NT2/D1 (cell line): ENCODE data around the gene CASP9.
A peak's percentile ranks its signal among the peaks of the same experiment; 100 is the strongest.
"Not testable (repeated sequence)": the region's sequence is repeated elsewhere in the genome, so short reads cannot be mapped to it uniquely, and the experiment has no call there.

Experiments
- DNase-seq: peaks from one replicate; pipeline ENCODE4 v3.0.0-alpha.2; 2011; ENCODE audit warnings: low read depth, low spot score
- H3K27me3 ChIP-seq: 2 replicates; pipeline ENCODE4 v1.6.0; 2011; ENCODE audit warnings: mild to moderate bottlenecking; ENCODE audit not compliant: insufficient read length, insufficient read depth
- H3K36me3 ChIP-seq: 2 replicates; pipeline ENCODE4 v1.6.1; 2011; ENCODE audit warnings: mild to moderate bottlenecking, low read length, mixed read lengths; ENCODE audit not compliant: insufficient read depth, insufficient read length
- H3K4me1 ChIP-seq: 2 replicates; pipeline ENCODE4 v1.5.1; 2011; ENCODE audit not compliant: insufficient read depth, insufficient read length
- H3K4me3 ChIP-seq: 2 replicates; pipeline ENCODE4 v1.5.1; 2011; ENCODE audit warnings: low read depth; ENCODE audit not compliant: insufficient read length
- H3K9ac ChIP-seq: 2 replicates; pipeline ENCODE4 v1.6.0; 2011; ENCODE audit warnings: low read depth; ENCODE audit not compliant: insufficient read length
- H3K9me3 ChIP-seq: 2 replicates; pipeline ENCODE4 v1.5.1; 2011; ENCODE audit warnings: mild to moderate bottlenecking, low read length; ENCODE audit not compliant: insufficient read depth
- SUZ12 ChIP-seq: IDR thresholded peaks from 2 replicates; pipeline ENCODE4 v1.6.1; 2011; ENCODE audit not compliant: insufficient read length, insufficient read depth; ENCODE audit errors: extremely low read depth
- YY1 ChIP-seq: IDR thresholded peaks from 2 replicates; pipeline ENCODE4 v1.6.1; 2011; ENCODE audit not compliant: insufficient read length, insufficient read depth
- ZNF274 ChIP-seq: IDR thresholded peaks from 2 replicates; pipeline ENCODE4 v1.6.1; 2011; ENCODE audit warnings: mild to moderate bottlenecking, low read depth, low read length

Gene CASP9

DNA sequence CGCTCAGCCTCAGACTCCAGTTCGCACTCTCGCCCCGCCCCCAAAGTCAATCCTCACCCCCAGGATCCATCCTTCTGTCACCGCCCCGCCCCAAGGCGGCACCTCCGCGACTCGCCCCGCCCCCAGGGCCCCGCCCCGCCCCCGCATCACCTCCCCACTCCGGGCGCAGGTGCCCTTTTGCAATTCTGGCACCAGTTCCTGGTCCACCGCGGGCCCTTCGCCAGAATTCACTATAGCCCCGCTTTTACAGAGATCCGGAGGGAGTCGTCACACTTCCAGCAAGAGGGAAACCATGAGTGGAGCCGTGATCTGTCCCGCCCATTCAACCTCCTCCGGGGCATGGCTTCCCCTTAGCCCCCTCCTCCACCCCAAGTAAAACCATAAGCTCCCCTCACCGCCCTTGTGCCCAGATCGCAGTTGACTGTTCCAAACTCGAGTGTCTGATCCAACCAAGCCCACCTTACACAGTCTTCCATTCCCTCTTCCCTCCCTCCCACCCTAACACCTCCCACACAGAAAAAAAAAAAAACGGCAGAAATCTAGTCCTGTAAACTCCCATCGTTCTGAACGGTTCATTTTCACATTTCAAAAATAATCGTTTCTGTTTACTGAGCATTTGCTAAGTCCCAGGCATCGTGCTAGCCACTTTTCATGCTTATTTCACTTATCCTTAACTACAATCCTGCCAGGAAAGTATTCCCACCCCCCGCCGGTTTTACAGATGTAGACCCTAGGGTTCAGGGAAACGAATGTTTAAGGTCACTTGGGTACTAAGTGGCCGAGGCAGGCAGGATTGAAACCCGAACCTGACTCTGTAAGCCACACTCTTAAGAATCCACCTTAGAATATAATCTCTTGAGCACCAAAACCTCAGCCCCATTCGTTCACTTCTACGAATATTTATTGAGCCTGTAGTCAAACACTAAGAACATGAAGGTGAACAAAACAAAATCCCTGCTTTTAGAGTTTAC is 1.3 kb upstream of the CASP9 start:
- Histone ChIP-seq H3K9ac (peak overlapping the region; percentile 42), H3K4me3 (peak overlapping the region; percentile 53), H3K36me3 (peaks cover 12% of the 10 kb centered on the region), H3K9me3 (no peaks in the 10 kb centered on the region), H3K27me3 (no peaks in the 10 kb centered on the region), H3K4me1 (no peaks in the 10 kb centered on the region)
- no peak for TF ChIP-seq SUZ12
- no peak for DNase-seq

DNA sequence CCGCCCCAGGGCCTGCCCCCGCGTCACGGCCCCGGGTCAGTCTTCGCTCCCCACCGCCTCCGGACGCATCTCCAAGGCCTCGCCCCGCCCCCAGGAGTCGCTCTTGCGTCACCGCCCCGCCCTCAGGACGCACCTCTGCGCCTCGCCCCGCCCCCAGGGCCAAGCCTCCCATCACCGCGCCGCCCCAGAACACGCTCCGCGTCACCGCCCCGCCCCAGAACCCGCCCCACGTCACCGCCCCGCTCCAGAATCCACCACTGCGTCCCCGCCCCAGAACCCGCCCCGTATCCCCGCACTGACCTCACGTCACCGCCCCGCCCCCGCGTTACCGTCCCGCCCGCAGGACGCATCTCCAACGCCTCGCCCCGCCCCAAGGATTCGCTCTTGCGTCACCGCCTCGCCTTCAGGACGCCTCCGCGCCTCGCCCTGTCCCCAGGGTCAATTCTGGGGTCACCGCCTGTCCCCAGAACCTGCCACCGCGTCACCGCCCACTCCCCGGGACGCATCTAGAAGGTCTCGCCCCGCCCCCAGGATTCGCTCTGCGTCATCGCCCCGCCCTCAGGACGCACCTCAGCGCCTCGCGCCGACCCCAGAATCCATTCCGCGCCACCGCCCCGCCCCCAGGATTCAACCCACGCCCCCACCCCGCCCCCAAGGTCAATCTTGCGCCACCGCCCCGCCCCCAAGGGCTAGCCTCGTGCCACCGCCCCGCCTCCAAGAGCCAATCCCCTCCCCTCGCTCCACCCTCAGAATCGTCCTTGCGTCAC is 451 bp upstream of the CASP9 start:
- no peaks in the 10 kb centered on the region for H3K27me3 ChIP-seq
- no peaks in the 10 kb centered on the region for H3K9me3 ChIP-seq
- peaks cover 6% of the 10 kb centered on the region for H3K36me3 ChIP-seq
- H3K4me1 ChIP-seq = no peaks in the 10 kb centered on the region
- peak; percentile 94 for DNase-seq
- no peak overlapping the region for H3K9ac ChIP-seq
- peak overlapping the region; percentile 57 for H3K4me3 ChIP-seq
- TF ChIP-seq SUZ12 (no peak), YY1 (no peak), ZNF274 (no peak)

DNA sequence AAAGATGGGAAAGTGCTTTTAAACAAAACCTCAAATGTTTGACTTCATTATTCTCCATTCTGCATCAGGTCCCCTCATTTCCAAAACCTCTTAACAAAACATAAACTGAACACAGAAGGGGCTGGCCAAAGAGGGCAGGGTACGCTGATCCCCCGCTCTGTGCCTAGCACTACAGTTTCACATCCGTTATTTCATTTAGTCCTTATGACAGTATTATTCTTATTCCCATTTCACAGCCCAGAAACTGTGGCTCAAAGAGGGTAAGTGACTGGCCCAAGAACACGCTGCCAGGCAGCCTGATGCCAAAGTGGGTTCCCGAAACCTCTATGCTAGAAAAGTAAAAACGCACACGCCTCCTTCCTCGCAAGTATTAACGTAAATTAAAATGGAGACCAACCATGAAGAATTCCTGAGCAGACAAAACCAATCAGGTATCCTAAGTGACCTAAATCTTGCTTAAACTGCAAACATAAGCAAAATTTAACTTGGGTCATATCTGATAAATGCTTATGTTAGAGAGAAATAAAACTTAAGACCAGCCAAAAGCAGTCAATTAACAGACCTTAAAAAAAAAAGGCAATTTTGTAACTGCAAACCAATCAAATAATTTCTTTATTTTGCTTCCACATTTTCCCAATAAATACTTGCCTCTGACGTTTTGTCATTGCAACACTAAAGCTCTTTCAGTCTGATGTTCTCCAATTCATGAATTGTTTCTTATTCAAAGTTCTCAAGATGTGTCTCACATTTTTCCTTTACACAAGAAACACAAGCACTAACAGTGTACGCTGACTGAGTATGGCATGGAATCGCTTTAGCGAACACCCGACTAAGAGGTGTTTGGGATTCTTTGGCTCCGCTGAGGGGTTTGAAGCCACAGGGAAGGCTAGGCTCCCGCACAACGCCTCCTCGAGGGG is 653 bp downstream of the CASP9 start:
- no peaks in the 10 kb centered on the region for H3K36me3 ChIP-seq
- H3K9ac ChIP-seq = peak overlapping the region; percentile 46
- no peaks in the 10 kb centered on the region for H3K9me3 ChIP-seq
- TF ChIP-seq SUZ12 (no peak), ZNF274 (no peak), YY1 (no peak)
- H3K4me1 ChIP-seq = no peaks in the 10 kb centered on the region
- peak overlapping the region; percentile 27 for H3K4me3 ChIP-seq
- DNase-seq = no peak
- H3K27me3 ChIP-seq = no peaks in the 10 kb centered on the region

DNA sequence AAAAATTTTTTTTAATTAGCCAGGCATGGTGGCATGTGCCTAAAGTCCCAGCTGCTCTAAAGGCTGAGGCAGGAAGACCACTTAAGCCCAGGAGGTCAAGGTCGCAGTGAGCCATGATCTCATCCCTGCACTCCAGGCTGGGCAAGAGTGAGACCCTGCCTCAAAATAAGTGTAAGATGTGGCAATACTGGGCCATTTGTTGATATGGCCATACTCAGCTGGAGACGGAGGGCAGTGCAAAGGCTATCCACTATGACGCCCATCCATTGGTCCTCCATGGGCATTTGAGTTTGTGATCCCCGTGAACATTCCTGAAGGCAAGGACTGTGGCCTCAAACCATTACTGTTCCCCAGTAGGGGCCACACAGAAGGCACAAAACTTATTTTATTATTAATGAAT is 1.5 kb downstream of the CASP9 start:
- Histone ChIP-seq H3K9ac (no peak overlapping the region), H3K4me1 (no peaks in the 10 kb centered on the region), H3K27me3 (no peaks in the 10 kb centered on the region), H3K9me3 (no peaks in the 10 kb centered on the region), H3K4me3 (no peak overlapping the region), H3K36me3 (no peaks in the 10 kb centered on the region)
- no peak for DNase-seq
- TF ChIP-seq ZNF274 = no peak
- no peak for TF ChIP-seq YY1

DNA sequence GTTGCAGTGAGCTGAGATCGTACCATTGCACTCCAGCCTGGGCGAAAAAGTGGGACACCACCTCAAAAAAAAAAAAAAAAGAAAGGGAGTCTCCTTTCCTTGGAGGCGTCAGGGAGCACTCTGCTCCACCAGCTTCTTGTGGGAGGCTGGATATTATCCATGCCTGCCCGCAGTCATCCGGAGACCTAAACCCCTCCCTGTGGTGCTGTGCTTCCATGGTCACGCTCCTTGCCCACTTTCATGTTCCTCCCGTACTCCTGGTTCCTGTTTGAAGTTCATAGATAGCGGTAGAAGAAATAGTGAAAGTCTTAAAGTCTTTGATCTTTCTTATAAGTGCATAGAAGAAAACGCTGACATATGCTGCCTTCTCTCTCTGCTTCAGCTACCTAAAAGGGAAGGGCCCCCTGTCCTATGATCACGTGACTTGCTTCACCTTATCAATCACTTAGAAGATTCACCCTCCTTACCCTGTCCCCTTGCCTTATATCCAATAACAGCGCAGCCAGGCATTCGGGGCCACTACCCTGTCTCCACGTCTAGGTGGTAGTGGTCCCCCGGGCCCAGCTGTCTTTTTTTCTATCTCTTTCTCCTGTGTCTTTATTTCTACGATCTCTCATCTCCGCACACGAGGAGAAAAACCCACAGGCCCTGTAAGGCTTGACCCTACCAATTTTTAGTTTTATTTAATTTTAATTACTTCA is 2.7 kb downstream of the CASP9 start:
- H3K36me3 ChIP-seq, DNase-seq, H3K27me3 ChIP-seq, H3K9me3 ChIP-seq, H3K4me3 ChIP-seq, H3K4me1 ChIP-seq, H3K9ac ChIP-seq: not testable (repeated sequence)

DNA sequence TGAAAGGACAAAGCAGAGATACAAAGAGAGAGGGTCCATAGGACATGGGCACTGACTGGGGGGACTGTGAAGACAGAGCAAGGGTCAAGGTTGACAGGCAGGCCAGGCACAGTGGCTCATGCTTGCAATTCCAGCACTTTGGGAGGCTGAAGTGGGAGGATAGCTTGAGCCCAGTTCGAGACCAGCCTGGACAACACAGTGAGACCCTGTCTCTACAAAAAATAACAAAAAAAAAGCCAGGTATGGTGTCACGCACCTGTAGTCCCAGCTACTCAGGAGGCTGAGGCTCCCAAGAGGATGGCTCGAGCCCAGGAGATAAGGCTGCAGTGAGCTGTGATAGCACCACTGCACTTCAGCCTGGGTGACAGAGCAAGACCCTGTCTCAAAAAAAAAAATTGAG is 4.4 kb downstream of the CASP9 start:
- Histone ChIP-seq H3K36me3 (peaks cover 5% of the 10 kb centered on the region), H3K27me3 (no peaks in the 10 kb centered on the region), H3K9me3 (no peaks in the 10 kb centered on the region), H3K9ac (no peak overlapping the region), H3K4me3 (no peak overlapping the region), H3K4me1 (no peaks in the 10 kb centered on the region)
- TF ChIP-seq ZNF274 = no peak
- no peak for TF ChIP-seq SUZ12
- no peak for TF ChIP-seq YY1
- no peak for DNase-seq
